Nephron (organoid): Measurements from ENCODE around the gene UTP25.

Experiments used
- H3K27ac Mint-ChIP-seq, 3 experiments: 2 replicates each; pipeline ENCODE4 v1.8.0; 2020; ENCODE audit warnings: mixed read lengths in 3 of 3, mild to moderate bottlenecking in 2 of 3, moderate library complexity in 1 of 3
- H3K27me3 Mint-ChIP-seq: 2 replicates; pipeline ENCODE4 v1.8.0; 2021; ENCODE audit warnings: low read depth, mild to moderate bottlenecking, moderate library complexity, mixed read lengths
- H3K36me3 Mint-ChIP-seq: 2 replicates; pipeline ENCODE4 v1.8.0; 2020; ENCODE audit warnings: low read depth, mixed read lengths
- H3K4me1 Mint-ChIP-seq: 2 replicates; pipeline ENCODE4 v1.8.0; 2020; ENCODE audit warnings: mixed read lengths
- H3K4me3 Mint-ChIP-seq, 3 experiments: 2 replicates each; pipeline ENCODE4 v1.8.0; 2020; ENCODE audit warnings: mild to moderate bottlenecking in 3 of 3, mixed read lengths in 3 of 3, moderate library complexity in 2 of 3
- H3K9me3 Mint-ChIP-seq: 2 replicates; pipeline ENCODE4 v1.8.0; 2020; ENCODE audit warnings: mixed read lengths
- TF ChIP-seq, protein P1 (sequence below), 3 experiments: fragments of 200-600 bp; sonication (generic); IDR thresholded peaks; one replicate each; pipeline ENCODE4 v1.5.0; 2021; ENCODE audit warnings: antibody characterized with exemption in 3 of 3; ENCODE audit not compliant: unreplicated experiment in 3 of 3

Gene UTP25

DNA sequence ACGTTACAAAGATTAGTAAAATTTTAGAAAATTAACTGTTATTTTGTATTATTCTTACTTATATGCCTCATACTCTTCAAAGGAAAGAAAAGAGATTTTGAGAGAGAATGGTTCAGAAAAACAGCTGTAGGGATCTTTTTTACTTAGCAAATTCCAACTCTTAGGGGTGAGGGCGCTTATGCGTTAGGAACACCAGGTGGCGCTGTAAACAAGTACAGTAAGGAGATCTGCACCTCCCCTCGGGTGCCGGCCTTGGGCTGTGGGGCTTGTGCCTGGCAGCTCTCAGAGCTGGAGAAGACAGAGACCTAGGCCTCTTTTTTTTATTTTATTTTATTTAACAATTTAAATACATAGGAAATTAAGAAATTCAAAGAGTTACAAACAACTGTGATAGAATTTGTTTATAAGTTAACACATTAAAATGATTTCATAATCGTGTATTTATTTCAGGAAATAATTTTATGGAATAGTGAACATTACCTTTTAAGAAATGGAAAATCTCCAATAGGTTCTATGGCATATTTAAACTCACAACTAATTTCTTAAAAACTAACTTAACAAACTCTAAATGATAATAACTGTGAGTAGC is 32.6 kb downstream of the UTP25 start:
- TF ChIP-seq, protein P1, sequence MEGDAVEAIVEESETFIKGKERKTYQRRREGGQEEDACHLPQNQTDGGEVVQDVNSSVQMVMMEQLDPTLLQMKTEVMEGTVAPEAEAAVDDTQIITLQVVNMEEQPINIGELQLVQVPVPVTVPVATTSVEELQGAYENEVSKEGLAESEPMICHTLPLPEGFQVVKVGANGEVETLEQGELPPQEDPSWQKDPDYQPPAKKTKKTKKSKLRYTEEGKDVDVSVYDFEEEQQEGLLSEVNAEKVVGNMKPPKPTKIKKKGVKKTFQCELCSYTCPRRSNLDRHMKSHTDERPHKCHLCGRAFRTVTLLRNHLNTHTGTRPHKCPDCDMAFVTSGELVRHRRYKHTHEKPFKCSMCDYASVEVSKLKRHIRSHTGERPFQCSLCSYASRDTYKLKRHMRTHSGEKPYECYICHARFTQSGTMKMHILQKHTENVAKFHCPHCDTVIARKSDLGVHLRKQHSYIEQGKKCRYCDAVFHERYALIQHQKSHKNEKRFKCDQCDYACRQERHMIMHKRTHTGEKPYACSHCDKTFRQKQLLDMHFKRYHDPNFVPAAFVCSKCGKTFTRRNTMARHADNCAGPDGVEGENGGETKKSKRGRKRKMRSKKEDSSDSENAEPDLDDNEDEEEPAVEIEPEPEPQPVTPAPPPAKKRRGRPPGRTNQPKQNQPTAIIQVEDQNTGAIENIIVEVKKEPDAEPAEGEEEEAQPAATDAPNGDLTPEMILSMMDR (IDR thresholded peaks at IDR 0.05; ENCODE audit: unreplicated experiment in 3 of 3): peak; percentile 89 to 95 (median 92)
- no peak overlapping the region for H3K4me3 Mint-ChIP-seq
- H3K36me3 Mint-ChIP-seq: no peaks in the 10 kb centered on the region
- peaks cover 29% of the 10 kb centered on the region for H3K27me3 Mint-ChIP-seq
- no peak overlapping the region for H3K27ac Mint-ChIP-seq
- H3K4me1 Mint-ChIP-seq: peaks cover 17% of the 10 kb centered on the region
- H3K9me3 Mint-ChIP-seq: no peaks in the 10 kb centered on the region

DNA sequence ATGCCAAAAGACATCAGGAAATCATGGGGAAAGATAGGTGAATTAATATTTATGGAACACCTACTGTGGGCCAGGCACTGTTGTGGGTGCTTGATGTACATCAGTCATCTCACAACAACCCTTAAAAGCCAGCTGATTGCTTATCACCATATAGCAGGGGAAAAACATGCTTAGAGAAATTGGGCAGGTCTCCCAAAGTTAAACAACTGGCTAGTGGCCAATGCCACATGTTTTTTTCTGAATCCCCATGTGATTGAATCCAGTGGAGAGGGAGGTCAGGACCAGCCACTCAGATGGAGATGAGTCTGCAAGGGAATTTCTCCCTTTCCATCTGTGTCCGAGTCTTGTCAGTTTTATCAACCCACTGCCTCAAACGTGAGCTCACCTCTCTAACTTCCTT is 33.5 kb downstream of the UTP25 start:
- no peak overlapping the region for H3K27ac Mint-ChIP-seq
- H3K9me3 Mint-ChIP-seq: peaks cover 2% of the 10 kb centered on the region
- peaks cover 29% of the 10 kb centered on the region for H3K27me3 Mint-ChIP-seq
- H3K36me3 Mint-ChIP-seq: no peaks in the 10 kb centered on the region
- TF ChIP-seq, protein P1 (IDR thresholded peaks at IDR 0.05; ENCODE audit: unreplicated experiment in 3 of 3): no peak
- H3K4me1 Mint-ChIP-seq: peaks cover 17% of the 10 kb centered on the region
- no peak overlapping the region for H3K4me3 Mint-ChIP-seq

DNA sequence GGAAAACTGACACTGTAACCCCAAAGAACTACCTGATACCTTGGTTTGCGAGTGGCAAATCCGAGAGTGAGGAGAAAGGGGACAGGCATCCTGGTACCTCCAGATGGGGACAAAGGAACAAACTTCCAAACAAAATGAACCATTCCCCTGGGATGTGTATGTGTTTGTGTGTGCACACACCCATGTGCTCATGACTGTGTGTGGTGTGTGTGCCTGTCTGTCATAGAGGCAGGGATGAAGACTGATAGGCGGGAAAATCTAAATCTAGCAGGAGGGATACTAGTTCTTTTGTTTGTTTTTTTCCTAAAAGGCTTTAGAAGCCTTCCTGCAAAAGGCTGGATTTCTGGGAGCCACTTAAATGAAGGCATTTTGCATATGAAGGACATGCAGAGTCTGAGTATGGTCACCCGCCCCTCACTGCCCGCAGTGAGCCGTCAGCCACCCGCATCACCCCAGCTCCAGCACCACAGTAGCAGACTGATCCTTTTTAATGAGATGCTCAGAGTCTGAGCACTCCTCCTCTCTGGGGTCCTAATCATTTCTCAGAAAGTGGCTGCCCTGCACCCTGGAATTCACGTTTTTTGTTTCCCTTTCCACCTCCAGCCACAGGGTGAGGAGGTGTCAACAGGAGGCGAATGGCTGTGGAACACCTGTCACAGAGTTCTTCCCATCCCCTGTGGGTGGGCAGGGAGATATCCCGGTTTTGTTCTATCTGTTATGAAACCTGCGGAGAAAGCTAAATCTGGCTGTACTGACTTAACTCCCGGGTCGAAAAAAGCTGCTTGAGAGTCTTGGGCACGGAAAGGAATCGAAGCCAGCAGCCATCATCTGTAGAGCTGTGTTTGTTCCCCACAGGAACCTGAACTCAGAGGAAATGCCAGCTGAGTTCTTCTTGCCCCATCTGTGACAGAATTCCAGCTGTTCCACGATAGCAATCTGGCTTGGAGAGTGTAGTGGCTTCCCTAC is 34.9 kb downstream of the UTP25 start:
- Mint-ChIP-seq H3K36me3 (no peaks in the 10 kb centered on the region), H3K27ac (peak overlapping the region in 2 of 3 experiments; percentile 52 to 64), H3K4me3 (no peak overlapping the region), H3K27me3 (peaks cover 29% of the 10 kb centered on the region), H3K9me3 (peaks cover 12% of the 10 kb centered on the region), H3K4me1 (peaks cover 17% of the 10 kb centered on the region)
- TF ChIP-seq, protein P1 (IDR thresholded peaks at IDR 0.05; ENCODE audit: unreplicated experiment in 3 of 3): no peak

DNA sequence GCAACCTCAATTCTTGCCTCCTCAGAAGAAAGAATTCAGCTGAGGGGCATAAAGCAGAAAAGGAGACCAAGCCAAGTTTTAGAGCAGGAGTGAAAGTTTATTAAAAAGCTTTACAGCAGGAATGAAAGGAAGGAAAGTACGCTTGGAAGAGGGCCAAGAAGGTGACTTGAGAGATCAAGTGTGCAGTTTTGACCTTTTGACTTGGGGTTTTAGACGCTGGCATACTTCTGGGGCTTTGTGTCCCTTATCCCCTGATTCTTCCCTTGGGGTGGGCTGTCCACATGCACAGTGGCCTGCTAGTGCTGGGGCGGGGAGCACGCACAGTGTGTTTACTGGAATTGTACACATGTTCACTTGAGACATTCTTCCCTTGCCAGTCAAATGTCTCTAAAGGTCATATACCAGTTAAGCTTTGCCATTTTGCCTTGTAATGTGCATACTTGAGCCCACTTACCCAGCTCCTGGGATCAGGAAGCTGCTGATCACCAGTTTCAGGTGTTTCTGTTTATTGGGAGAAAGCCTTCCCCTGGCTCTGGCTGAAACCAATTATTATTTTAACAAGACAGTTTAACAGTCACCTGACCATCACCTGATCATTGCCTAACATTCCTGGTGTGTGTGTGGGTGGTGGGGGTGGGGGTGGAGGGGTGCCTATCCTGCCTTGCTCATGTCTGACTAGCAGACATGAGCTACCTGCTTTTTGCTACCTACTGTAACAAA is 36.2 kb downstream of the UTP25 start:
- Mint-ChIP-seq H3K27me3 (peaks cover 29% of the 10 kb centered on the region), H3K36me3 (no peaks in the 10 kb centered on the region), H3K27ac (peak overlapping the region in 2 of 3 experiments; percentile 52 to 64), H3K4me3 (no peak overlapping the region), H3K9me3 (peaks cover 12% of the 10 kb centered on the region), H3K4me1 (peaks cover 18% of the 10 kb centered on the region)
- TF ChIP-seq, protein P1 (IDR thresholded peaks at IDR 0.05; ENCODE audit: unreplicated experiment in 3 of 3): no peak

DNA sequence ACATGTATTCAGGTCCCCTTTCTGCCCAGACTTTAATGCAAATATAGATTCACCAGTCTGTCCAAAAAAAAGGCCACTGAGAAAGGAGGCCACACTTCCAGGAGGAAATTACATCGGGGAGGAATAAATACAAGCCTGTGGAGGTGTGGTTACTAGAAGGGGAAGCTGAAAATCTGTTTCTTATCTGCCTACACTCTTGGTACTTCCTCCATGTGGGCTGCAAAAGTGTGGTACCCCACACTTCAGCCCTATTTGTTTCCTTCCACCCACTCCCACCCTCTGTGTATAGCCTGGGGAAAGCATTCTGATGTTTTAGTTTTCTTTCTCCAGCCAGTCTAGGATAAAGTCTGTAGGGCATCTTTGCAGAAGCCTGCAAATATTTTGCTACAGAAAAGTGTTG is 38.4 kb downstream of the UTP25 start:
- TF ChIP-seq, protein P1 (IDR thresholded peaks at IDR 0.05; ENCODE audit: unreplicated experiment in 3 of 3): no peak
- Mint-ChIP-seq H3K27ac (no peak overlapping the region), H3K4me1 (peaks cover 41% of the 10 kb centered on the region), H3K36me3 (no peaks in the 10 kb centered on the region), H3K9me3 (peaks cover 12% of the 10 kb centered on the region), H3K27me3 (peaks cover 25% of the 10 kb centered on the region), H3K4me3 (no peak overlapping the region)
